H1 (cell line): ENCODE results near the gene CES3. TPM values are rescaled to one million over a fixed set of nuclear protein-coding genes. Genes with fewer than 3 reads are reported as not detected.
A peak's percentile ranks its signal among the peaks of the same experiment; 100 is the strongest.

Experiments
- CTCF ChIA-PET: fragments of 300-600 bp; sonication (Branson Sonifier 250); formaldehyde crosslinking; loops from one replicate; lab custom pipeline; 2021; ENCODE audit not compliant: partially characterized antibody; lab: Charles Lee
- POLR2A ChIA-PET: fragments of 300-600 bp; sonication (Branson Sonifier 250); formaldehyde crosslinking; loops from one replicate; lab custom pipeline; 2021; ENCODE audit warnings: inconsistent platforms; ENCODE audit not compliant: partially characterized antibody; lab: Charles Lee
- DNase-seq, 2 experiments: peaks; one replicate each; pipeline versions ENCODE4 v3.0.0 to v3.0.0-alpha.2; 2010 to 2022; ENCODE audit warnings: low spot score in 2 of 2, low read depth in 1 of 2, mixed read lengths in 1 of 2
- FAIRE-seq: peaks from 2 replicates; lab custom pipeline; 2011; peaks lifted over from hg19 to GRCh38; lab: Jason Lieb, UNC
- H2AFZ ChIP-seq: 2 replicates; pipeline ENCODE4 v1.8.1; 2012; ENCODE audit warnings: low read length, inconsistent platforms
- H2AK5ac ChIP-seq: 2 replicates; pipeline ENCODE4 v1.6.1; 2013; ENCODE audit warnings: low read depth, low read length
- H2BK120ac ChIP-seq: replicated peaks from 2 replicates; pipeline ENCODE3; 2013; ENCODE audit warnings: low read depth, low read length, inconsistent platforms
- H2BK12ac ChIP-seq: 2 replicates; pipeline ENCODE4 v1.6.1; 2013; ENCODE audit warnings: low read depth, low read length
- H2BK15ac ChIP-seq: 2 replicates; pipeline ENCODE4 v1.6.1; 2013; ENCODE audit warnings: low read length
- H2BK20ac ChIP-seq: 2 replicates; pipeline ENCODE4 v1.6.1; 2013; ENCODE audit warnings: low read length
- H2BK5ac ChIP-seq: 2 replicates; pipeline ENCODE4 v1.6.1; 2013; ENCODE audit warnings: low read depth, low read length
- H3K14ac ChIP-seq: 2 replicates; pipeline ENCODE4 v1.6.1; 2013; ENCODE audit warnings: inconsistent platforms; ENCODE audit not compliant: insufficient read length
- H3K18ac ChIP-seq: 2 replicates; pipeline ENCODE4 v1.6.1; 2013; ENCODE audit warnings: low read length; ENCODE audit errors: extremely low read depth
- H3K23ac ChIP-seq: 2 replicates; pipeline ENCODE4 v1.6.1; 2013; ENCODE audit warnings: inconsistent platforms; ENCODE audit not compliant: insufficient read length
- H3K23me2 ChIP-seq: 2 replicates; pipeline ENCODE4 v1.6.1; 2013; ENCODE audit warnings: low read depth, low read length
- H3K27ac ChIP-seq: 2 replicates; pipeline ENCODE4 v1.6.1; 2011; ENCODE audit warnings: low read depth, low read length, inconsistent platforms
- H3K27me3 ChIP-seq, 4 experiments: replicated peaks in 1 of 4; 1 replicate in 1 of 4; 2 replicates in 3 of 4; pipeline versions ENCODE4 v1.6.1 to v1.8.1; 2011 to 2013; ENCODE audit warnings: low read length in 3 of 4, mild to moderate bottlenecking in 3 of 4, inconsistent platforms in 2 of 4, mixed read lengths in 2 of 4, moderate library complexity in 1 of 4; ENCODE audit not compliant: control insufficient read depth in 3 of 4, insufficient read depth in 3 of 4; ENCODE audit errors: extremely low read depth in 1 of 4
- H3K36me3 ChIP-seq, 4 experiments: 2 replicates each; pipeline versions ENCODE4 v1.6.1 to v1.8.1; 2011 to 2013; ENCODE audit warnings: mild to moderate bottlenecking in 4 of 4, low read length in 3 of 4, moderate library complexity in 2 of 4, control low read depth in 1 of 4, inconsistent platforms in 1 of 4; ENCODE audit not compliant: insufficient read depth in 4 of 4, control insufficient read depth in 2 of 4
- H3K4ac ChIP-seq: replicated peaks from 2 replicates; pipeline ENCODE3; 2013; ENCODE audit warnings: low read length, low read depth, mixed read lengths, inconsistent platforms; ENCODE audit not compliant: insufficient read length
- H3K4me1 ChIP-seq, 4 experiments: replicated peaks in 1 of 4; 1 replicate in 1 of 4; 2 replicates in 3 of 4; pipeline versions ENCODE4 v1.6.1 to v1.8.1; 2011 to 2013; ENCODE audit warnings: low read length in 3 of 4, inconsistent platforms in 2 of 4, mixed read lengths in 1 of 4; ENCODE audit not compliant: insufficient read depth in 4 of 4, control insufficient read depth in 3 of 4
- H3K4me2 ChIP-seq, 2 experiments: 2 replicates each; pipeline versions ENCODE4 v1.6.1 to v1.8.1; 2011 to 2013; ENCODE audit warnings: low read depth in 2 of 2, low read length in 2 of 2, control low read depth in 1 of 2, inconsistent platforms in 1 of 2, mild to moderate bottlenecking in 1 of 2; ENCODE audit not compliant: insufficient read depth in 1 of 2
- H3K4me3 ChIP-seq, 4 experiments: fragments of 200-600, 300-600 bp in 1 of 4; sonication (generic), shearing (Covaris generic), sonication (Bioruptor Twin) in 1 of 4; 2 replicates each; pipeline versions ENCODE4 v1.5.1 to v1.8.1; 2011 to 2016; ENCODE audit warnings: low read length in 4 of 4, low read depth in 3 of 4, control low read depth in 2 of 4, inconsistent platforms in 2 of 4, mild to moderate bottlenecking in 2 of 4, mixed read lengths in 1 of 4, moderate library complexity in 1 of 4; ENCODE audit not compliant: insufficient read depth in 2 of 4; ENCODE audit errors: extremely low read depth in 1 of 4
- H3K56ac ChIP-seq: replicated peaks from 2 replicates; pipeline ENCODE3; 2013; ENCODE audit warnings: low read depth, mild to moderate bottlenecking, mixed read lengths, low read length, inconsistent platforms; ENCODE audit not compliant: insufficient read length
- H3K79me1 ChIP-seq: 2 replicates; pipeline ENCODE4 v1.6.1; 2013; ENCODE audit warnings: low read depth, low read length, control low read depth
- H3K79me2 ChIP-seq, 2 experiments: 2 replicates each; pipeline versions ENCODE4 v1.6.1 to v1.8.1; 2012 to 2013; ENCODE audit warnings: low read length in 2 of 2, mild to moderate bottlenecking in 2 of 2, inconsistent platforms in 1 of 2; ENCODE audit not compliant: insufficient read depth in 2 of 2, control insufficient read depth in 1 of 2
- H3K9ac ChIP-seq, 4 experiments: replicated peaks in 1 of 4; 1 replicate in 1 of 4; 2 replicates in 3 of 4; pipeline versions ENCODE4 v1.6.1 to v1.8.1; 2011 to 2013; ENCODE audit warnings: low read depth in 3 of 4, low read length in 3 of 4, control low read depth in 2 of 4, mild to moderate bottlenecking in 2 of 4, moderate library complexity in 2 of 4, inconsistent platforms in 1 of 4; ENCODE audit errors: extremely low read depth in 1 of 4
- H3K9me3 ChIP-seq, 2 experiments: 2 replicates each; pipeline versions ENCODE4 v1.6.1 to v1.8.1; 2012 to 2013; ENCODE audit warnings: mild to moderate bottlenecking in 2 of 2, moderate library complexity in 2 of 2, control low read depth in 1 of 2, inconsistent platforms in 1 of 2, low read depth in 1 of 2, low read length in 1 of 2, mixed read lengths in 1 of 2; ENCODE audit not compliant: insufficient read depth in 2 of 2
- H4K20me1 ChIP-seq, 2 experiments: replicated peaks in 1 of 2; 2 replicates each; pipeline versions ENCODE3 to v1.8.1; 2011 to 2013; ENCODE audit warnings: inconsistent platforms in 2 of 2, low read length in 2 of 2, mild to moderate bottlenecking in 1 of 2; ENCODE audit not compliant: insufficient read depth in 2 of 2, control insufficient read depth in 1 of 2
- H4K5ac ChIP-seq: 2 replicates; pipeline ENCODE4 v1.6.1; 2013; ENCODE audit warnings: low read length, low read depth, mixed read lengths, inconsistent platforms; ENCODE audit not compliant: insufficient read length
- H4K8ac ChIP-seq: 2 replicates; pipeline ENCODE4 v1.8.0; 2013; ENCODE audit warnings: mild to moderate bottlenecking, moderate library complexity, low read length, inconsistent platforms; ENCODE audit not compliant: insufficient read depth; ENCODE audit errors: extremely low read depth
- H4K91ac ChIP-seq: replicated peaks from 2 replicates; pipeline ENCODE3; 2013; ENCODE audit warnings: low read length, mixed read lengths, inconsistent platforms; ENCODE audit not compliant: insufficient read length
- ASH2L ChIP-seq: fragments of 200-600, 300-600 bp; sonication (generic); IDR thresholded peaks from one replicate; pipeline ENCODE4 v1.7.1; 2017; ENCODE audit warnings: low read length
- CREB1 ChIP-seq: IDR thresholded peaks from 2 replicates; pipeline ENCODE4 v1.6.1; 2012; ENCODE audit warnings: inconsistent platforms
- CTCF ChIP-seq, 3 experiments: IDR thresholded peaks; 1 replicate in 2 of 3; 2 replicates in 1 of 3; pipeline versions ENCODE4 v1.5.1 to v1.6.1; 2011; ENCODE audit warnings: low read length in 3 of 3, mild to moderate bottlenecking in 3 of 3, inconsistent platforms in 2 of 3, low read depth in 1 of 3, moderate library complexity in 1 of 3; ENCODE audit not compliant: insufficient read depth in 1 of 3; ENCODE audit errors: control extremely low read depth in 1 of 3
- GABPA ChIP-seq: IDR thresholded peaks from 2 replicates; pipeline ENCODE4 v1.6.1; 2011; ENCODE audit warnings: mild to moderate bottlenecking, low read length, moderate library complexity, borderline replicate concordance; ENCODE audit not compliant: insufficient read depth
- KDM1A ChIP-seq: fragments of 200-600, 300-600 bp; sonication (generic); IDR thresholded peaks from 2 replicates; pipeline ENCODE4 v1.7.1; 2016; ENCODE audit warnings: mild to moderate bottlenecking, low read length, borderline replicate concordance
- POLR2A ChIP-seq, 2 experiments: IDR thresholded peaks; 1 replicate in 1 of 2; 2 replicates in 1 of 2; pipeline ENCODE4 v1.6.1; 2011; ENCODE audit warnings: low read depth in 2 of 2, low read length in 2 of 2, mild to moderate bottlenecking in 2 of 2; ENCODE audit errors: control extremely low read depth in 1 of 2
- RAD21 ChIP-seq, 2 experiments: IDR thresholded peaks in 1 of 2; conservative IDR thresholded peaks in 1 of 2; 2 replicates each; pipeline ENCODE4 v1.6.1; 2011; ENCODE audit warnings: low read depth in 2 of 2, low read length in 2 of 2, improper control_type of control experiment in 1 of 2, inconsistent platforms in 1 of 2, mild to moderate bottlenecking in 1 of 2, moderate library complexity in 1 of 2
- SIN3A ChIP-seq, 2 experiments: IDR thresholded peaks in 1 of 2; conservative IDR thresholded peaks in 1 of 2; 2 replicates each; pipeline ENCODE4 v1.6.1; 2011 to 2012; ENCODE audit warnings: low read length in 2 of 2, improper control_type of control experiment in 1 of 2, low read depth in 1 of 2, mild to moderate bottlenecking in 1 of 2
- SIX5 ChIP-seq: IDR thresholded peaks from 2 replicates; pipeline ENCODE4 v1.6.1; 2011; ENCODE audit warnings: mild to moderate bottlenecking, low read depth, low read length
- SP1 ChIP-seq: IDR thresholded peaks from 2 replicates; pipeline ENCODE4 v1.6.1; 2011; ENCODE audit warnings: low read depth, low read length
- SRF ChIP-seq: IDR thresholded peaks from 2 replicates; pipeline ENCODE4 v1.6.1; 2011; ENCODE audit warnings: mild to moderate bottlenecking, low read depth, low read length, moderate library complexity
- WGBS, 2 experiments: shearing (Covaris generic) in 1 of 2; methylation state at CpG; one replicate each; pipeline versions ENCODE4 v1.1.6 to v1.1.7; 2013 to 2015; ENCODE audit warnings: low lambda C conversion rate in 2 of 2, mixed read lengths in 2 of 2, inconsistent platforms in 1 of 2, low coverage in 1 of 2, missing lambda C conversion rate in 1 of 2; ENCODE audit not compliant: insufficient replicate concordance in 2 of 2, insufficient coverage in 1 of 2, insufficient read length in 1 of 2; ENCODE audit errors: extremely low coverage in 1 of 2, missing lambda C conversion rate in 1 of 2; 5-methylcytosine and 5-hydroxymethylcytosine counted together
- polyA plus RNA-seq, 7 experiments: library from polyadenylated mRNA; depleted of rRNA in 3 of 7; stranded (reverse) in 5 of 7; unstranded in 2 of 7; fragments of >200 nt in 5 of 7; fragments of 200-250 nt in 2 of 7; gene quantifications; 1 replicate in 5 of 7; 2 replicates in 1 of 7; 4 replicates in 1 of 7; pipeline versions ENCODE4 v1.2.1 to v1.2.3, GENCODE V29; 2011 to 2013; ENCODE audit warnings: missing spikeins in 2 of 7, mixed read lengths in 2 of 7
- total RNA-seq: library from RNA; stranded (reverse); fragmentation: NEBNext Ultra II Directional; extraction: Animal tissue kit (Norgen Biotek cat#: 25700); gene quantifications from 2 replicates; pipeline ENCODE4 v1.2.1, GENCODE V29; 2021

The CES3 gene
- total and polyA plus RNA-seq, 2 of the 8 experiments (the other 6 are each of a cell fraction or from before 2014, with no cell fraction given): 1.6 to 2.2 TPM

- Histone ChIP-seq H4K8ac (no peak overlapping the region), H3K79me2 (no peaks in the 10 kb centered on the region), H4K91ac (no peak overlapping the region), H3K36me3 (no peaks in the 10 kb centered on the region), H2BK15ac (no peak overlapping the region), H2BK120ac (no peak overlapping the region), H3K27ac (no peak overlapping the region), H3K4me3 (no peak overlapping the region), H2AFZ (no peak overlapping the region), H2AK5ac (no peak overlapping the region), H3K9me3 (no peaks in the 10 kb centered on the region), H3K79me1 (no peaks in the 10 kb centered on the region), H4K5ac (no peak overlapping the region), H2BK20ac (no peak overlapping the region), H3K56ac (no peak overlapping the region), H3K4me2 (no peak overlapping the region), H3K9ac (no peak overlapping the region), H3K23ac (no peak overlapping the region), H4K20me1 (no peaks in the 10 kb centered on the region), H2BK12ac (no peak overlapping the region), H3K4me1 (no peaks in the 10 kb centered on the region), H3K4ac (no peak overlapping the region), H3K23me2 (no peaks in the 10 kb centered on the region; the same call in 1 of the 2 replicates), H2BK5ac (no peak overlapping the region), H3K14ac (no peak overlapping the region), H3K27me3 (peaks cover 0 to 14% (median 13%) of the 10 kb centered on the region in 4 experiments; a peak in 6 of 7 replicates), H3K18ac (no peak overlapping the region)
- CTCF ChIA-PET: interaction anchor here (0.6 to 3.4 kb wide), 33 partner anchors 8 to 306 kb away, joined by 3 to 18 read pairs (median 4); partner anchors contain the start of genes B3GNT9, CES3 and ELMO3
- FAIRE-seq: peak; percentile 78
- POLR2A ChIA-PET: no interaction called here
- 51% methylated on average over 7 of the region's 8 CpGs; no CpG with 5 or more reads in 1 of the 2 experiments for WGBS, 2 experiments
- peak; percentile 38 to 88 for DNase-seq
- TF ChIP-seq ASH2L (no peak), SRF (no peak), GABPA (no peak; the same call in 1 of the 2 replicates), CTCF (IDR thresholded peaks at IDR 0.05; ENCODE audit: control extremely low read depth in 1 of 3, insufficient read depth in 1 of 3, low read depth in 1 of 3, low read length in 3 of 3) (peak; percentile 71 to 84 (median 83)), SP1 (no peak), CREB1 (no peak), SIN3A (conservative IDR thresholded peaks at IDR 0.05 in 1 of 2, IDR thresholded peaks at IDR 0.05 in 1 of 2; ENCODE audit: low read depth in 1 of 2, low read length in 2 of 2) (peak in 1 of 2 experiments; percentile 43; a peak in 1 of 4 replicates), KDM1A (no peak), POLR2A (IDR thresholded peaks at IDR 0.05; ENCODE audit: control extremely low read depth in 1 of 2, low read depth in 2 of 2, low read length in 2 of 2) (no peak), SIX5 (no peak), RAD21 (IDR thresholded peaks at IDR 0.05 in 1 of 2, conservative IDR thresholded peaks at IDR 0.05 in 1 of 2; ENCODE audit: low read depth in 2 of 2, low read length in 2 of 2) (peak; percentile 88 to 90)
Measured at GRCh38 chr16:66954097-66954659, 6.9 kb upstream of the CES3 start.
